ENCODE measurements around the gene ABLIM1.

Gene ABLIM1

GRCh38 chr10:114515298-114515914 is 142.7 kb downstream of the ABLIM1 start:
- no peak for TF ChIP-seq CTCF (IDR thresholded peaks at IDR 0.05; ENCODE audit: low read depth, low read length)
- TF ChIP-seq EZH2phosphoT487 (IDR thresholded peaks at IDR 0.05; ENCODE audit: low read depth): no peak
- Histone ChIP-seq H3K79me2 (ENCODE audit: low read length) (peaks cover 10% of the 10 kb centered on the region; the same call in 1 of the 2 replicates), H4K20me1 (ENCODE audit: insufficient read depth, low read length) (peaks cover 20% of the 10 kb centered on the region; the same call in 1 of the 2 replicates), H3K4me3 (ENCODE audit: low read length) (no peak overlapping the region), H3K9ac (ENCODE audit: low read length) (no peak overlapping the region), H3K27ac (ENCODE audit: low read length) (no peak overlapping the region), H3K9me3 (ENCODE audit: insufficient read depth, low read length) (no peaks in the 10 kb centered on the region), H2AFZ (ENCODE audit: low read depth, low read length) (no peak overlapping the region), H3K27me3 (ENCODE audit: low read depth, low read length) (no peaks in the 10 kb centered on the region), H3K4me1 (ENCODE audit: low read length) (no peaks in the 10 kb centered on the region), H3K4me2 (ENCODE audit: low read length) (no peak overlapping the region), H3K36me3 (replicated peaks; ENCODE audit: low read depth, low read length) (no peaks in the 10 kb centered on the region)

GRCh38 chr10:114513381-114513792 is 144.7 kb downstream of the ABLIM1 start:
- Histone ChIP-seq H3K79me2 (ENCODE audit: low read length) (no peaks in the 10 kb centered on the region; the same call in 1 of the 2 replicates), H3K4me1 (ENCODE audit: low read length) (no peaks in the 10 kb centered on the region), H3K36me3 (replicated peaks; ENCODE audit: low read depth, low read length) (no peaks in the 10 kb centered on the region), H3K27ac (ENCODE audit: low read length) (no peak overlapping the region), H3K27me3 (ENCODE audit: low read depth, low read length) (no peaks in the 10 kb centered on the region), H3K9ac (ENCODE audit: low read length) (no peak overlapping the region), H3K4me3 (ENCODE audit: low read length) (no peak overlapping the region), H4K20me1 (ENCODE audit: insufficient read depth, low read length) (peaks cover 9% of the 10 kb centered on the region; the same call in 1 of the 2 replicates), H2AFZ (ENCODE audit: low read depth, low read length) (no peak overlapping the region), H3K4me2 (ENCODE audit: low read length) (no peak overlapping the region), H3K9me3 (ENCODE audit: insufficient read depth, low read length) (no peaks in the 10 kb centered on the region)
- TF ChIP-seq EZH2phosphoT487 (IDR thresholded peaks at IDR 0.05; ENCODE audit: low read depth): no peak

DNA sequence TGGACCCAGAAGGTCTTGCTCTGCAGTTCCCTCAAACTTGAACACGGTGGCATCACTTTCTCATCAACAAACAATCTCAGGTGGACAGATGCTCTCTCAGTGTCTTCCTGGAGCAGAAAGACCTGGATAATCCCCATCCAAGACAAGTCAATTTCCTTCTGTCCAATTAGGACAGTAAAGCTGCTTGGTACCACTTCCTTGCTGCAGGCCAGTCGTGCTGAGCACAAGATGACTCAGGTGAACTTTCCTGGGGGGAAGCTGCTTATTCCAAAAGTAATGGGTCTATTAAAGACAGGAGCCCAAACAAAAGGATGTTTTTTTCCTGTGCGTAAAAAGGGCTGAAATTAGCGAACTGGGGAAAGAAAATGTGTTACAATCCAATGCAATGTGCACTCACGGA is 146.2 kb downstream of the ABLIM1 start:
- no peak overlapping the region for H3K4me3 ChIP-seq (ENCODE audit: low read length)
- H3K27me3 ChIP-seq (ENCODE audit: low read depth, low read length): no peaks in the 10 kb centered on the region
- no peak overlapping the region for H3K9ac ChIP-seq (ENCODE audit: low read length)
- no peaks in the 10 kb centered on the region; the same call in 1 of the 2 replicates for H3K79me2 ChIP-seq (ENCODE audit: low read length)
- H3K4me2 ChIP-seq (ENCODE audit: low read length): no peak overlapping the region
- H3K36me3 ChIP-seq (replicated peaks; ENCODE audit: low read depth, low read length): no peaks in the 10 kb centered on the region
- TF ChIP-seq EZH2phosphoT487 (IDR thresholded peaks at IDR 0.05; ENCODE audit: low read depth) (no peak), CTCF (IDR thresholded peaks at IDR 0.05; ENCODE audit: low read depth, low read length) (no peak)
- H3K9me3 ChIP-seq (ENCODE audit: insufficient read depth, low read length): no peaks in the 10 kb centered on the region
- no peak overlapping the region for H2AFZ ChIP-seq (ENCODE audit: low read depth, low read length)
- H3K27ac ChIP-seq (ENCODE audit: low read length): no peak overlapping the region
- peaks cover 2% of the 10 kb centered on the region; the same call in 1 of the 2 replicates for H4K20me1 ChIP-seq (ENCODE audit: insufficient read depth, low read length)
- no peaks in the 10 kb centered on the region for H3K4me1 ChIP-seq (ENCODE audit: low read length)

- TF ChIP-seq EZH2phosphoT487 (IDR thresholded peaks at IDR 0.05; ENCODE audit: low read depth) (no peak), CTCF (IDR thresholded peaks at IDR 0.05; ENCODE audit: low read depth, low read length) (no peak)
- no peak overlapping the region for H2AFZ ChIP-seq (ENCODE audit: low read depth, low read length)
- no peaks in the 10 kb centered on the region for H4K20me1 ChIP-seq (ENCODE audit: insufficient read depth, low read length)
- no peak overlapping the region for H3K4me2 ChIP-seq (ENCODE audit: low read length)
- no peaks in the 10 kb centered on the region for H3K36me3 ChIP-seq (replicated peaks; ENCODE audit: low read depth, low read length)
- H3K9me3 ChIP-seq (ENCODE audit: insufficient read depth, low read length): no peaks in the 10 kb centered on the region
- no peak overlapping the region for H3K9ac ChIP-seq (ENCODE audit: low read length)
- no peaks in the 10 kb centered on the region for H3K4me1 ChIP-seq (ENCODE audit: low read length)
- no peak overlapping the region for H3K4me3 ChIP-seq (ENCODE audit: low read length)
- no peaks in the 10 kb centered on the region for H3K79me2 ChIP-seq (ENCODE audit: low read length)
- H3K27me3 ChIP-seq (ENCODE audit: low read depth, low read length): no peaks in the 10 kb centered on the region
- H3K27ac ChIP-seq (ENCODE audit: low read length): no peak overlapping the region
Observed at GRCh38 chr10:114508376-114508775, 149.7 kb downstream of the ABLIM1 start.
